Measurements from ENCODE around the gene TBX1. TPM values are rescaled to one million over a fixed set of nuclear protein-coding genes. Genes with fewer than 3 reads are reported as not detected.

Gene TBX1
- polyA plus RNA-seq, 1 experiment = not detected

DNA sequence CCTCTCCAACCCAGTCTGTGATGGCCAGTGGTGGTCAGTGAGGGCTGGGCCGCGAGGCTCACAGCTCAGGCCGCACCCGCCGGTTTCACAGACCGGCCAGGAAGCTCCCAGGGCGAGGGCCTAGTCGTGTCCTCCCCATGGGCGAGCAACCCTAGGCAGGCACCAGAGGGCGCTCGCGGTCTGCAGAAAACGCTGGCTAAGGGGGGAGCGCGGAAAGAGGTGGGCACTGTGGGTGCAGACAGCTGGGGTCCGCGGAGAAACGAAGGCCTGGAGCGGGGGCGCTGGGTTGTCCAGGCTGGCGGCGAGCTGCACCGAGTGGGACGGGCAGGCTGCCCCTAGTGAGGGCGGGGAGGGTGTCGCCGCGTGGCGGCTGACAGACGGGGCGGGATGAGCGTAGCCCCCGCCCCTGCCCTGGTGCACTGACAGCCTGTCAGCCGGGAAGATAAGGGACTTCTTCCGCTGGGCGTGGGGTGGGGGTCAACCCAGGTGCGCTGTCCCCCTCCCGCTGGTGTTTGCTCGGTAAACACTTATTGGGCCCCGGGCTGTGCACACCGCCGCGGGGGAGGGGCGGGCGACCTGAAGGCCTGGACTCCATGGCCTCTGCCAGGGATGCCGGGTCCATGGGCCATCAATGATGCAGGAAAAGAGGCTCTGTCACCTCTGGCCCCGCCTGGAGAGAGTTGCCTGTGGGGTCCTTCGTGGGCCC is 29.8 kb upstream of the TBX1 start:
- H3K4me3 ChIP-seq (ENCODE audit: low read depth, low read length) = peak overlapping the region; percentile 52
- peak; percentile 96 for TF ChIP-seq CTCF (IDR thresholded peaks at IDR 0.05; ENCODE audit: insufficient read depth, low read depth, low read length)
- H3K27me3 ChIP-seq (ENCODE audit: control insufficient read depth, insufficient read depth, low read length) = no peaks in the 10 kb centered on the region
- DNase-seq (ENCODE audit: low read depth) = peak; percentile 3
- POLR2A ChIA-PET = no interaction called here
- CTCF ChIA-PET = interaction anchor here (0.6 to 6.8 kb wide), 62 partner anchors 10 to 337 kb away, joined by 3 to 277 read pairs (median 5); partner anchors contain the start of genes COMT, GNB1L, RTL10 and SEPTIN5
- no peaks in the 10 kb centered on the region for H3K36me3 ChIP-seq (ENCODE audit: control insufficient read depth, insufficient read depth, low read length)

DNA sequence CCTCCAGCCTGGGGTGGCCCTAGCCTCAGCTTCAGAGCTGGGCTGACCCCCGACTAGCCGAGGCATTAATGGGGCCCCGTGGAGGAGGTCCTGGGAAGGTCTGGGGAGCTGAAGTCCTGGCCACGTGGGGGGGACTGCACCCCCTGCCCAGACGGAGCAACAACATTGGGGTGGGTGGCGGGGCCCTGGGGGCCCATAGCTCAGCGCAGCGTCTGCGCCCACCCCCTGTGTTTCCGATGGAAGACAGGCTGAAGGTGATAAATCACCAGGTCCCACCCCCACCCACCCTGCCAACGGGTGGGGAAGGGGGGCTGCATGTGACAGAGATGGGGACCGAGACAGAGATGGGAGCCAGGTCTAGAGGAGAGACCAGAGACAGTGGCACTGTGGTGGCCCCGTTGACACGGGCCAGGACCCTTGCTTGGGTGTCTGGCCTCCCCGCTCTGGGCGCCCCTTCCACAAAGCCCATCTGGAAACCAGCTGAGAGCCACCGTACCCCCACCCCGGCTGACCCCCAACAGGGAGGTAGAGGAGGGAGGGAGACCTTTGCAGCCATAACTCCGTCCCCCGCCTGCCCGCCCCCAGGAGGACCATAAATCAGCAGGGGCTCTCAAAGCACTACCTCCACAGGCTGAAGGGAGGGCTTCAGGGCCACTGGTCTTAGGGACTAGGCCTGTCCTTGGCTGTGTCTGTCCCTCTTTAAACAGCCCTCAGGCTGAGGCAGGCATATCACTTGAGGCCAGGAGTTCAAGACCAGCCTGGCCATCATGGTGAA is 29.0 kb upstream of the TBX1 start:
- DNase-seq (ENCODE audit: low read depth) = no peak
- no peaks in the 10 kb centered on the region for H3K36me3 ChIP-seq (ENCODE audit: control insufficient read depth, insufficient read depth, low read length)
- no peak overlapping the region for H3K4me3 ChIP-seq (ENCODE audit: low read depth, low read length)
- H3K27me3 ChIP-seq (ENCODE audit: control insufficient read depth, insufficient read depth, low read length) = no peaks in the 10 kb centered on the region
- CTCF ChIA-PET = interaction anchor here (1.0 to 6.8 kb wide), 40 partner anchors 11 to 289 kb away, joined by 3 to 277 read pairs (median 8); partner anchors contain the start of genes COMT, GNB1L, RTL10 and TANGO2
- POLR2A ChIA-PET = no interaction called here
- no peak for TF ChIP-seq CTCF (IDR thresholded peaks at IDR 0.05; ENCODE audit: insufficient read depth, low read depth, low read length)

- TF ChIP-seq CTCF (IDR thresholded peaks at IDR 0.05; ENCODE audit: insufficient read depth, low read depth, low read length) = no peak
- H3K36me3 ChIP-seq (ENCODE audit: control insufficient read depth, insufficient read depth, low read length) = no peaks in the 10 kb centered on the region
- no peak for DNase-seq (ENCODE audit: low read depth)
- CTCF ChIA-PET = interaction anchor here (0.8 to 6.8 kb wide), 3 partner anchors 9 to 182 kb away, joined by 3 to 277 read pairs (median 76); no protein-coding TSS in a partner anchor
- H3K27me3 ChIP-seq (ENCODE audit: control insufficient read depth, insufficient read depth, low read length) = no peaks in the 10 kb centered on the region
- H3K4me3 ChIP-seq (ENCODE audit: low read depth, low read length) = no peak overlapping the region
- POLR2A ChIA-PET = interaction anchor here (0.6 kb wide), 1 partner anchor 226 kb away, joined by 13 read pairs; no protein-coding TSS in a partner anchor
Measured at GRCh38 chr22:19732403-19733113, 28.0 kb upstream of the TBX1 start.

GRCh38 chr22:19733755-19734154 is 26.8 kb upstream of the TBX1 start:
- ChIA-PET POLR2A (no interaction called here), CTCF (interaction anchor here (0.6 to 6.8 kb wide), 2 partner anchors 181 to 215 kb away, joined by 4 to 277 read pairs; no protein-coding TSS in a partner anchor)
- no peak for DNase-seq (ENCODE audit: low read depth)
- no peaks in the 10 kb centered on the region for H3K27me3 ChIP-seq (ENCODE audit: control insufficient read depth, insufficient read depth, low read length)
- H3K4me3 ChIP-seq (ENCODE audit: low read depth, low read length) = no peak overlapping the region
- no peaks in the 10 kb centered on the region for H3K36me3 ChIP-seq (ENCODE audit: control insufficient read depth, insufficient read depth, low read length)
- TF ChIP-seq CTCF (IDR thresholded peaks at IDR 0.05; ENCODE audit: insufficient read depth, low read depth, low read length) = no peak

Data from BJ (cell line).